MG63 (cell line): ENCODE results near the gene PIM1. TPM values are rescaled to one million over a fixed set of nuclear protein-coding genes. Genes with fewer than 3 reads are reported as not detected.
A peak's percentile ranks its signal among the peaks of the same experiment; 100 is the strongest.

Source experiments
- DNase-seq: peaks from one replicate; pipeline ENCODE4 v3.0.0-alpha.2; 2020
- H3K27me3 ChIP-seq: fragments of 250-450 bp; sonication (Bioruptor Pico); 2 replicates; pipeline ENCODE4 v1.5.1; 2020; ENCODE audit warnings: mild to moderate bottlenecking, moderate library complexity
- H3K36me3 ChIP-seq: fragments of 250-450 bp; sonication (Bioruptor Pico); 2 replicates; pipeline ENCODE4 v1.5.1; 2020; ENCODE audit warnings: mild to moderate bottlenecking, moderate library complexity
- H3K4me3 ChIP-seq: fragments of 250-450 bp; sonication (Bioruptor Pico); 2 replicates; pipeline ENCODE4 v1.5.1; 2020; ENCODE audit warnings: mild to moderate bottlenecking, moderate library complexity
- H3K9me3 ChIP-seq: fragments of 250-450 bp; sonication (Bioruptor Pico); 2 replicates; pipeline ENCODE4 v1.5.1; 2020; ENCODE audit warnings: mild to moderate bottlenecking, moderate library complexity
- total RNA-seq: library from RNA; depleted of rRNA; stranded (reverse); fragments of >200 nt; shearing (Covaris generic); gene quantifications from 2 replicates; pipeline ENCODE4 v1.2.3, GENCODE V29; 2014; ENCODE audit warnings: low replicate concordance; rRNA removed

The PIM1 gene
- total RNA-seq, 1 experiment from 2014 or later: 13.0 TPM

DNA sequence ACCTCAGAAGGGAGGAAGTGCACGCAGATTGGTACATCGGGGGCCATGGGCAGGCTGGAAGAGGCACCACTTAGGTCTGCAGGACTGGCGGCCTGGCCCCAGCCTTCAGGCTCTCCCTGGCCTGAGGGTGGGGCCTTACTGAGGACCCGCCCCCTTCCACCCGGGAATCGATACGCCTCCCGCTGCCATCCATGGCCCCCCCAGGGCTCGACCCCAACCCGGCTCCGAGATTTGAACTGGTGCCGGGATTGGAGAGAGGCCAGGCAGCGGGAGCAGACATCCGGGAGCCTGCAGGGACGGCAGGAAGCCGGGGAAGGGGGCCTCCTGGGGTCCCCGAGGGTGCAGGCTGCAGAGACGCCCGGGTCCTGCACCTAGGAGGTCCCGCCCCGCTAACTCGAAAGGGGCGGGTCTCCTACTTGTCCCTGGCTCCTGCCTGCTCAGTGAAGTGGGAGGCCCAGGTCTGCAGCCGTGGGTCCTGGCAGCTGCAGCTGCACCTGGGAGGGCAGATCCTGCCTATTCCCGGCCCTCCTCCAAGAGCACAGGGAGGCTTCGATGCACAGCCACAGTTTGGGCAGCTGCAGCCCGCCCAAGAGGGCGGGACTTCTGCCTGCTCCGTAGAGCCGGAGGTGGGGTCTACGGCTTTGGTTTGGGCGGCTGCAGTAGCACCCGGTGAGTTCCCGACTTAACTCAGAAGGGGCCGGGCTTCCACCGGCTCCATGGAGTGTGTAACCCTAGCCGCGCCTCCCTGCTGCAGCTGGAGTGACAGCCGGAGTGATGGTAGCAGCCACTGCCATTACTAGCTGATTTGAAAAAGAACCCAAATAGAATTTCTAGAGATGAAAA, 52.4 kb downstream of the PIM1 start:
- peak; percentile 75 for DNase-seq
- Histone ChIP-seq H3K4me3 (peak overlapping the region; percentile 39), H3K36me3 (no peaks in the 10 kb centered on the region), H3K27me3 (no peaks in the 10 kb centered on the region), H3K9me3 (no peaks in the 10 kb centered on the region)

DNA sequence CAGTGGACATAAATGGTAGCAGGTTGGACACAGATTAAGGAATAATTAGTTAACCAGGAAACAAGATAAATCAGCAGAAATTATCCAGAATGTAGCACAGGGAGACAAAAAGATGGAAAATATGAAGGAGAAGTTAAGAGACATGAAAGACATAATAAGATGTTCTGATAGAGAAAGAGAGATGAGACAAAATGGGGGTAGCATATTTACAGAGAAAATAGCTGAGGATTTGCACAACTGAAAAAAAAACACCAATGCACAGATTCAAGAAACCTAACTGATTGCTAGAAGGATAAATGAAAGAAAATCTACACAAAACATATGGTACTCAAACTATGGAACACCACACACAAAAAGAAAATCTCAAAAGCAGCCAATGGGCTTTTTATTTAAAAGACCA, 53.0 kb downstream of the PIM1 start:
- H3K27me3 ChIP-seq: no peaks in the 10 kb centered on the region
- H3K36me3 ChIP-seq: no peaks in the 10 kb centered on the region
- DNase-seq: no peak
- H3K9me3 ChIP-seq: no peaks in the 10 kb centered on the region
- H3K4me3 ChIP-seq: peak overlapping the region; percentile 39

Other genes starting within 250 kb of the PIM1 start
- not detected in 2 replicates for gene PI16, start 215.4 kb upstream of the PIM1 start, total RNA-seq
- 195 and 270 TPM in 2 replicates for gene MTCH1, start 184.0 kb upstream of the PIM1 start, total RNA-seq
- gene FGD2, start 164.5 kb upstream of the PIM1 start, total RNA-seq: 0.33 TPM in 1 of 2 replicates, not detected in the other
- gene TBC1D22B, start 87.6 kb downstream of the PIM1 start, total RNA-seq: 2.4 and 4.4 TPM in 2 replicates
- gene TMEM217, start 88.0 kb downstream of the PIM1 start, total RNA-seq: 0.17 and 0.36 TPM in 2 replicates
- 29.7 and 32.6 TPM in 2 replicates for gene RNF8, start 183.8 kb downstream of the PIM1 start, total RNA-seq